Panc1 (cell line): ENCODE results near the gene MS4A4E. TPM values are rescaled to one million over a fixed set of nuclear protein-coding genes. Genes with fewer than 3 reads are reported as not detected.

ENCODE experiments used
- ATAC-seq: fragments of 200-7000 bp; cut with Tn5 transposase; 2 replicates; pipeline ENCODE4 v1.9.1; 2020; ENCODE audit warnings: mild to moderate bottlenecking, moderate library complexity
- BruUV-seq: library from RNA; stranded (reverse); fragments of 400-500 nt; replicated peaks from 2 replicates; lab custom pipeline; 2021; lab: Mats Ljungman, UMichigan
- CTCF ChIA-PET: fragments of 300-600 bp; sonication (Branson Sonifier 250); formaldehyde crosslinking; loops from one replicate; lab custom pipeline; 2022; ENCODE audit warnings: antibody characterized with exemption; lab: Charles Lee
- POLR2A ChIA-PET: fragments of 300-600 bp; sonication (Branson Sonifier 250); formaldehyde crosslinking; loops from one replicate; lab custom pipeline; 2022; ENCODE audit warnings: antibody characterized with exemption; lab: Charles Lee
- DNase-seq: peaks from one replicate; pipeline ENCODE4 v3.0.0-alpha.2; 2010; ENCODE audit warnings: low read depth, low spot score
- H3K27ac ChIP-seq: 2 replicates; pipeline ENCODE4 v1.5.1; 2011; ENCODE audit warnings: mild to moderate bottlenecking, low read length, inconsistent platforms
- H3K27me3 ChIP-seq: fragments of 200-500 bp; sonication (Bioruptor generic); 2 replicates; pipeline ENCODE4 v1.6.0; 2014; ENCODE audit warnings: low read length, inconsistent platforms; ENCODE audit not compliant: control insufficient read depth, insufficient read depth
- H3K36me3 ChIP-seq: fragments of 200-500 bp; sonication (Bioruptor generic); 2 replicates; pipeline ENCODE4 v1.5.1; 2014; ENCODE audit warnings: inconsistent platforms, mild to moderate bottlenecking, low read length, moderate library complexity; ENCODE audit not compliant: control insufficient read depth, insufficient read depth
- H3K4me1 ChIP-seq: 2 replicates; pipeline ENCODE4 v1.5.1; 2011; ENCODE audit warnings: inconsistent platforms, mild to moderate bottlenecking, low read length, moderate library complexity; ENCODE audit not compliant: control insufficient read depth, insufficient read depth
- H3K4me3 ChIP-seq, 2 experiments: 2 replicates each; pipeline ENCODE4 v1.5.1; 2011 to 2012; ENCODE audit warnings: low read depth in 2 of 2, low read length in 2 of 2, mild to moderate bottlenecking in 2 of 2, inconsistent platforms in 1 of 2, moderate library complexity in 1 of 2
- H3K9me3 ChIP-seq: fragments of 200-500 bp; sonication (Bioruptor generic); 2 replicates; pipeline ENCODE4 v1.5.1; 2014; ENCODE audit warnings: low read depth, mild to moderate bottlenecking, inconsistent platforms, low read length, moderate library complexity; ENCODE audit not compliant: control insufficient read depth, insufficient read depth
- CTCF ChIP-seq: fragments of 450-650 bp; IDR thresholded peaks from 2 replicates; pipeline ENCODE4 v1.5.1; 2017; ENCODE audit warnings: mild to moderate bottlenecking
- POLR2AphosphoS5 ChIP-seq: IDR thresholded peaks from 2 replicates; pipeline ENCODE4 v1.6.1; 2012; ENCODE audit warnings: mild to moderate bottlenecking, low read depth, low read length, moderate library complexity
- REST ChIP-seq, 2 experiments: IDR thresholded peaks; 2 replicates each; pipeline ENCODE4 v1.6.1; 2011 to 2012; ENCODE audit warnings: low read depth in 2 of 2, control low read depth in 1 of 2, low read length in 1 of 2, mild to moderate bottlenecking in 1 of 2, moderate library complexity in 1 of 2; ENCODE audit not compliant: insufficient read depth in 1 of 2
- SIN3A ChIP-seq: IDR thresholded peaks from 2 replicates; pipeline ENCODE4 v1.6.1; 2012; ENCODE audit warnings: low read depth, mild to moderate bottlenecking, low read length, moderate library complexity, borderline replicate concordance; ENCODE audit not compliant: insufficient read depth
- TCF7L2 ChIP-seq: IDR thresholded peaks from 2 replicates; pipeline ENCODE4 v1.6.1; 2011; ENCODE audit warnings: mild to moderate bottlenecking, low read depth, low read length, inconsistent platforms
- in situ Hi-C: cut with HindIII; loops from 2 replicates; pipeline ENCODE4 v1.10.0; 2016; ENCODE audit warnings: low sequenced_read_pairs, low pct_unique_long_range_greater_than_20kb
- intact Hi-C: fragments of 100-400 bp; cut with micrococcal nuclease; formaldehyde crosslinking; loops from one replicate; pipeline ENCODE4 v1.10.0; 2022; ENCODE audit not compliant: unreplicated experiment
- total RNA-seq: library from RNA; stranded (reverse); gene quantifications from one replicate; pipeline ENCODE4 v1.2.1, GENCODE V29; 2021; ENCODE audit not compliant: unreplicated experiment

The MS4A4E gene
- total RNA-seq, 1 experiment from 2014 or later, result not detected

GRCh38 chr11:60251485-60252212 is 8.7 kb upstream of the MS4A4E start:
- ATAC-seq (peak; percentile 63; the same call in 1 of the 2 replicates), DNase-seq (peak; percentile 7)
- intact Hi-C loops, result loop anchor here (5.0 kb wide), 1 partner anchor 429 kb away; no protein-coding TSS in a partner anchor
- POLR2A ChIA-PET, result interaction anchor here (0.5 kb wide), 1 partner anchor 129 kb away, joined by 6 read pairs; no protein-coding TSS in a partner anchor
- CTCF ChIA-PET, result interaction anchor here (0.6 to 1.4 kb wide), 4 partner anchors 82 to 429 kb away, joined by 3 to 7 read pairs (median 4); no protein-coding TSS in a partner anchor
- in situ Hi-C loops, result no loop called here
- TF ChIP-seq TCF7L2 (no peak), CTCF (peak; percentile 74)
- H3K27me3 ChIP-seq, result no peaks in the 10 kb centered on the region
- no TSS peak for BruUV-seq
- no peaks in the 10 kb centered on the region for H3K9me3 ChIP-seq
- H3K4me3 ChIP-seq, result no peak overlapping the region
- H3K27ac ChIP-seq, result no peak overlapping the region
- H3K36me3 ChIP-seq, result no peaks in the 10 kb centered on the region
- H3K4me1 ChIP-seq, result no peaks in the 10 kb centered on the region

- ATAC-seq, result no peak
- no peak for TF ChIP-seq CTCF
- no peak for TF ChIP-seq TCF7L2
- no peak for TF ChIP-seq POLR2AphosphoS5
- Histone ChIP-seq H3K27ac (no peak overlapping the region), H3K4me1 (no peaks in the 10 kb centered on the region), H3K4me3 (no peak overlapping the region), H3K9me3 (no peaks in the 10 kb centered on the region), H3K36me3 (no peaks in the 10 kb centered on the region), H3K27me3 (peaks cover 4% of the 10 kb centered on the region)
- no peak for DNase-seq
- in situ Hi-C loops (no loop called here), intact Hi-C loops (no loop called here)
- no TSS peak for BruUV-seq
- ChIA-PET CTCF (no interaction called here), POLR2A (no interaction called here)
These were observed 1.2 kb downstream of the MS4A4E start for GRCh38 chr11:60241786-60242185.

- peaks cover 4% of the 10 kb centered on the region for H3K27me3 ChIP-seq
- TF ChIP-seq SIN3A (no peak), POLR2AphosphoS5 (no peak), REST (IDR thresholded peaks at IDR 0.05; ENCODE audit: insufficient read depth in 1 of 2, low read depth in 2 of 2, low read length in 1 of 2) (no peak), CTCF (no peak), TCF7L2 (no peak)
- no peaks in the 10 kb centered on the region for H3K36me3 ChIP-seq
- in situ Hi-C loops, result no loop called here
- DNase-seq, result no peak
- no TSS peak for BruUV-seq
- ATAC-seq, result no peak
- no peak overlapping the region for H3K27ac ChIP-seq
- H3K4me3 ChIP-seq, result no peak overlapping the region
- H3K9me3 ChIP-seq, result no peaks in the 10 kb centered on the region
- intact Hi-C loops, result no loop called here
- H3K4me1 ChIP-seq, result no peaks in the 10 kb centered on the region
- CTCF ChIA-PET, result no interaction called here
- POLR2A ChIA-PET, result no interaction called here
These were observed 2.3 kb downstream of the MS4A4E start for GRCh38 chr11:60240662-60241061.
